GM21717 (cell line): Measurements from ENCODE around the gene GPR160.
A peak's percentile ranks its signal among the peaks of the same experiment; 100 is the strongest.
"Not testable (repeated sequence)": the region's sequence is repeated elsewhere in the genome, so short reads cannot be mapped to it uniquely, and the experiment has no call there.

Experiments used
- ATAC-seq: cut with Tn5 transposase; IDR thresholded peaks from one replicate; pipeline ENCODE4 v1.9.1; 2021; ENCODE audit warnings: mild to moderate bottlenecking, moderate library complexity; ENCODE audit not compliant: unreplicated experiment

GPR160 gene

DNA sequence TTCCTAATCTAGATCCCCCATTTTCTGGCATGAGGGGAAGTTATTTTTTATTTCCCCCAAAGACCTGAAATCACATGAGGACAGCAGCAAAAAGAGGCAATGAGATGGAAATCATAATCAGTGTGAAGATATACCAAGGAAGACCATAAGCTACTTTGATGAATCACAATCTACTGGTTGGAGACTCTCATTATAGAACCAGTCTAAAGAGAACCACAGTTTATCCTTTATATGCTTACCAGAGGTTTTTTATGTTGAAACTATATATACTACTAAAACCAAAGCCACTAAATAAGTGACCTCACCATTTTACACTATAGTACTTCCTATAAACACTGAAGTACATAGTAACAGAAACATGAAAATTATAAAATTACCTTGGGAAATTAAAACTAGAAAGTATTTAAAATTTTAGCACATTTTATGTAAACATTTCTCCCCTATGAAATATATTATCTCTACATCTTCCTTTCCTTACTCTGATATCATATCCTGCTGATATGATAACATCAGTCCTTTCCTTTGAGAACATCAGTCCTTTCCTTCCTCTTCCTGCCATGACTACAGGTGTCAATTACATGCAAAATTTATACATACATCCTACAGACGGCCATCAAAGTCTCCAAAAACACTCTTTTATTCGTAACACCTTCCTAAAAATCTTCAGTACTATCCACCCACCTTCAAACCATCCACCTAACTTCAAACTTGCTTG is 71.9 kb downstream of the GPR160 start:
- no peak for ATAC-seq

DNA sequence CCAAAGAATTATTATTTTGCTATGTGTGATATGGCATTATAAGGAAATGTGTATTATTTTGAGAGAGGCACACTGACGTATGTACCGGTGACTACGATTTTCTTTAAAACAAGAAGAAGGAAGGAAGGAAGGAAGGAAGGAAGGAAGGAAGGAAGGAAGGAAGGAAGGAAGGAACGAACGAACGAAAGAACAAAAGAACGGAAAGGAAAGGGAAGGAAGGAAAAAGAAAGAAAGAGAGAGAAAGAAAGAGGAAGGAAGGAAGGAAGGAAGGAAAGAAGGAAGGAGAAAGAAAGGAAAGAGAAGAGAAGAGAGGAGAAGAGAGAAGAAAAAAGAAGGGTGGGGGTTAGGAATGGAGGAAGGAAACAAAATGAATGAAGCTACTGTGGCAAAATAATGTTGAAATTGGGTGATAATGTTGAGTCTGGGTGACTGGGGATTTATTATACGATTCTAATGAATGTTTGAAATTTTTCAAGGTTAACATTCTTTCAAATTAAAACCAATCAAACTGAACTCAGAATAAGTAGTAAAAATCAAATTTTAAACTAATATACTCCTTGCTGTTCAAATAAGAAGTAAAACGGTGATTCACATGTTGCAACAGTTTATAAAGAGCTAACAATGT is 73.5 kb downstream of the GPR160 start:
- ATAC-seq = no peak

- ATAC-seq = not testable (repeated sequence)
These were observed 76.4 kb downstream of the GPR160 start for GRCh38 chr3:170114165-170114564.

DNA sequence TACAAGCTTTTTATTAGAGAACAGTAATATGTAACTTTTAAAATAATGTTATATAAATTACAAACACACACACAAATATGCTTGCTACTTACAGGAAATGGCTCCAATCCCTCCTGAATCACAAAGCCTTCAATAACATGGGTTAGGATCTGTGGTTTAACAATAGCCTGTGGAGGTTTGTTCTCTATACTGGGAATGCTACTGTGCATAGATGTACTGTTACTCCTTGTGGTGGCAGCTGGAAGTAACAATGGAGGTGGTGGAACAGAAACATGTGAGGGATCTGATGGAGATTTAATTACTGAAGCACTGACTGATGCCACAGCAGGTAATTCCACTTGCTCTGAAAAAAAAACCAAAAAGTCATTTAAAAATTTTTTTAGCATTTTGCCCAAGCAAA is 79.3 kb downstream of the GPR160 start:
- no peak for ATAC-seq

GRCh38 chr3:170128259-170128976 is 90.6 kb downstream of the GPR160 start:
- peak; percentile 95 for ATAC-seq

DNA sequence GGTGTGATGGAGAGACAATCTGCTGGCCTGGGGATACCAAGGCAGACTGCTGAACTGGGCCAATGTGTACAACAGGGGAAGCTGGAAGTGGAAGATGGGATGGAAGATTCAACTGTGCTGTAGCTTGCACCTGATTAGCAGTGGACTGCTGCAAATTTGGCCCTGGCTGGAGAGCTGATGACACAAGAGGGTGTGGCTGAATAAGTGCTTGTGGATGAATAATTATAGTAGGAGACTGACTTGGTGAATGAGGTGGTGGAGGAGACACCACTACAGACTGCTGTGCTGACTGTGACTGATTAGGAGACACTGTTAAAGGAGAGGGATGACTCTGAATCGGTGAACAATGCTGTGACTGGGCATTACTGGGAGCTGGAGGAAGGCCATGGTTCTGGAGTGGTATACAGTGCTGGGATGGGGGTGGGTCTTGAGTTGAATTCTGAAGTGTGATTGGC is 91.2 kb downstream of the GPR160 start:
- peak; percentile 46 for ATAC-seq

GRCh38 chr3:170130532-170130931 is 92.7 kb downstream of the GPR160 start:
- no peak for ATAC-seq

DNA sequence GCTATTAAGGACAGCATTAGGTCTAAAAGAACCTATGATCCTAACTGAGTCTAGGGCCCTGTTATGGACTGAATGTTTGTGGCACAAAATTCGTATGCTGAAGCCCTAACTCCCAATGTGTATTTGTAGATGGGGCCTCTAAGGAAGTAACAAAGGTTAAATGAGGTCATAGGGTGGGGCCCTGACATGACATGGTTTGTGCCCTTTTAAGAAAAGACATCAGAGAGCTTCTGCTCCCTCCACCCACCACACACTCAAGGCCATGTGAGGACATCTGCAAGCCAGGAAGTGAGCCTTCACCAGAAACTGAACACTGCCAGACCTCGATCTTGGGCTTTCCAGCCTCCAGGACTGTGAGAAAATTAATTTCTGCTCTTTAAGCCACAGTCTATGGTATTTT is 94.5 kb downstream of the GPR160 start:
- ATAC-seq = no peak
